ENCODE data around the gene SRBD1.
A peak's percentile ranks its signal among the peaks of the same experiment; 100 is the strongest.

Gene SRBD1

GRCh38 chr2:45510701-45511420, 100.2 kb downstream of the SRBD1 start:
- no peaks in the 10 kb centered on the region for H4K20me1 ChIP-seq (ENCODE audit: insufficient read depth, low read length)
- no peaks in the 10 kb centered on the region for H3K79me2 ChIP-seq (ENCODE audit: insufficient read depth, low read length)
- peaks cover 2% of the 10 kb centered on the region for H3K4me1 ChIP-seq (ENCODE audit: insufficient read depth, low read length)
- no peak overlapping the region for H3K27ac ChIP-seq (ENCODE audit: low read length)
- no peaks in the 10 kb centered on the region for H3K9me3 ChIP-seq (ENCODE audit: insufficient read depth, low read length, severe bottlenecking)
- no peak overlapping the region for H3K4me3 ChIP-seq (ENCODE audit: low read depth in 1 of 2, low read length in 2 of 2)
- ATAC-seq (ENCODE audit: insufficient read depth, low read depth) (no peak), DNase-seq (no peak)
- no peak overlapping the region for H3K4me2 ChIP-seq (ENCODE audit: insufficient read depth, low read length)
- H3K27me3 ChIP-seq (ENCODE audit: insufficient read depth, low read length, poor library complexity): no peaks in the 10 kb centered on the region
- no peak overlapping the region for H2AFZ ChIP-seq (ENCODE audit: low read depth, low read length)
- no peak for TF ChIP-seq CTCF (IDR thresholded peaks at IDR 0.05; ENCODE audit: borderline replicate concordance, extremely low read depth, low read length, poor library complexity, severe bottlenecking)
- no peak for TF ChIP-seq EZH2 (IDR thresholded peaks at IDR 0.05; ENCODE audit: borderline replicate concordance, low read depth, low read length, severe bottlenecking)
- no peaks in the 10 kb centered on the region for H3K36me3 ChIP-seq (ENCODE audit: insufficient read depth, low read length)
- no peak overlapping the region for H3K9ac ChIP-seq (ENCODE audit: low read depth, low read length)

- no peaks in the 10 kb centered on the region for H4K20me1 ChIP-seq (ENCODE audit: insufficient read depth, low read length)
- TF ChIP-seq CTCF (IDR thresholded peaks at IDR 0.05; ENCODE audit: borderline replicate concordance, extremely low read depth, low read length, poor library complexity, severe bottlenecking): no peak
- no peak for TF ChIP-seq EZH2 (IDR thresholded peaks at IDR 0.05; ENCODE audit: borderline replicate concordance, low read depth, low read length, severe bottlenecking)
- H2AFZ ChIP-seq (ENCODE audit: low read depth, low read length): no peak overlapping the region
- DNase-seq (no peak), ATAC-seq (ENCODE audit: insufficient read depth, low read depth) (no peak)
- peaks cover 19% of the 10 kb centered on the region for H3K4me1 ChIP-seq (ENCODE audit: insufficient read depth, low read length)
- H3K9me3 ChIP-seq (ENCODE audit: insufficient read depth, low read length, severe bottlenecking): no peaks in the 10 kb centered on the region
- no peaks in the 10 kb centered on the region for H3K27me3 ChIP-seq (ENCODE audit: insufficient read depth, low read length, poor library complexity)
- no peak overlapping the region for H3K4me3 ChIP-seq (ENCODE audit: low read depth in 1 of 2, low read length in 2 of 2)
- H3K79me2 ChIP-seq (ENCODE audit: insufficient read depth, low read length): no peaks in the 10 kb centered on the region
- no peak overlapping the region for H3K27ac ChIP-seq (ENCODE audit: low read length)
- peaks cover 8% of the 10 kb centered on the region for H3K36me3 ChIP-seq (ENCODE audit: insufficient read depth, low read length)
- H3K9ac ChIP-seq (ENCODE audit: low read depth, low read length): no peak overlapping the region
- H3K4me2 ChIP-seq (ENCODE audit: insufficient read depth, low read length): no peak overlapping the region
Observed at GRCh38 chr2:45506756-45507155, 104.3 kb downstream of the SRBD1 start.

DNA sequence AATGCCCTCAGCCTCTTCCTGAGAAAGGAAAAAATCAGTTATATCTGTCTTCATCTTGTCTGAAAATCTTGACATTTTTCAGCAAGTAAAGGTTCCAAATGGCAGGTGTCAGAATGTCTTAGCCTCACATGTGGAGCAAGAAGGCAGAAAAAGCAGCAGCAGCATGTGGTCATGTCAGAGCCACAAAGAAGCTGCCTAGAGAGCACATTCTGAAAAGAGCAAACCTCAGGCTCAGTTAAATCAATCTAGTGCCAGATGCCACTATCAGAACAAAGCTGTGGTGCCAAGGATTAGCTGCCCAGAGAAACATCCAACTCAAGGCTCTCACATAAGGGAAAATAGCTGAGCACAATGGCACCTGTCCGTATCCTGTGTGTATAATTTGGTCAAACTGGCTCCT, 105.9 kb downstream of the SRBD1 start:
- peak; percentile 95 for ATAC-seq (ENCODE audit: insufficient read depth, low read depth)
- Histone ChIP-seq H3K9me3 (ENCODE audit: insufficient read depth, low read length, severe bottlenecking) (peaks cover 4% of the 10 kb centered on the region), H3K4me2 (ENCODE audit: insufficient read depth, low read length) (peak overlapping the region; percentile 46), H3K9ac (ENCODE audit: low read depth, low read length) (peak overlapping the region; percentile 11; the same call in 1 of the 2 replicates), H3K36me3 (ENCODE audit: insufficient read depth, low read length) (peaks cover 13% of the 10 kb centered on the region), H3K27ac (ENCODE audit: low read length) (peak overlapping the region; percentile 68), H2AFZ (ENCODE audit: low read depth, low read length) (peak overlapping the region; percentile 19; the same call in 1 of the 2 replicates), H3K4me3 (ENCODE audit: low read depth in 1 of 2, low read length in 2 of 2) (no peak overlapping the region), H3K4me1 (ENCODE audit: insufficient read depth, low read length) (peaks cover 19% of the 10 kb centered on the region), H4K20me1 (ENCODE audit: insufficient read depth, low read length) (no peaks in the 10 kb centered on the region), H3K27me3 (ENCODE audit: insufficient read depth, low read length, poor library complexity) (no peaks in the 10 kb centered on the region), H3K79me2 (ENCODE audit: insufficient read depth, low read length) (no peaks in the 10 kb centered on the region)
- peak; percentile 49 for DNase-seq
- TF ChIP-seq CTCF (IDR thresholded peaks at IDR 0.05; ENCODE audit: borderline replicate concordance, extremely low read depth, low read length, poor library complexity, severe bottlenecking) (no peak), EZH2 (IDR thresholded peaks at IDR 0.05; ENCODE audit: borderline replicate concordance, low read depth, low read length, severe bottlenecking) (no peak)
